IMR-90 (cell line): ENCODE data around the gene RNF130. TPM values are rescaled to one million over a fixed set of nuclear protein-coding genes. Genes with fewer than 3 reads are reported as not detected.

Source experiments
- ATAC-seq: fragments of 200-7000 bp; cut with Tn5 transposase; 2 replicates; pipeline ENCODE4 v1.9.1; 2020; ENCODE audit warnings: low read depth, mild to moderate bottlenecking, moderate library complexity
- BruUV-seq: library from RNA; stranded (reverse); fragments of 400-500 nt; replicated peaks from 2 replicates; lab custom pipeline; 2021; lab: Mats Ljungman, UMichigan
- CTCF ChIA-PET: fragments of 300-600 bp; formaldehyde crosslinking; extraction: SDS; loops from one replicate; lab custom pipeline; 2021; ENCODE audit warnings: antibody characterized with exemption; lab: Yijun Ruan, JAX
- POLR2A ChIA-PET: fragments of 300-600 bp; sonication (Branson Sonifier 250); formaldehyde crosslinking; loops from one replicate; lab custom pipeline; 2022; ENCODE audit warnings: antibody characterized with exemption; ENCODE audit not compliant: unreplicated experiment; lab: Charles Lee
- DNase-seq: peaks from one replicate; pipeline ENCODE4 v3.0.0; 2013
- H2AFZ ChIP-seq: replicated peaks from 2 replicates; pipeline ENCODE3; 2013; ENCODE audit warnings: low read length, mild to moderate bottlenecking; ENCODE audit not compliant: poor library complexity
- H2AK5ac ChIP-seq: 2 replicates; pipeline ENCODE4 v1.6.1; 2013; ENCODE audit warnings: low read depth, low read length, inconsistent platforms
- H2AK9ac ChIP-seq: replicated peaks from 2 replicates; pipeline ENCODE3; 2013; ENCODE audit warnings: mild to moderate bottlenecking, low read depth, low read length, moderate library complexity; ENCODE audit not compliant: poor library complexity
- H2BK120ac ChIP-seq: 2 replicates; pipeline ENCODE4 v1.6.1; 2013; ENCODE audit warnings: low read depth, low read length, inconsistent platforms
- H2BK15ac ChIP-seq: 3 replicates; pipeline ENCODE4 v1.6.1; 2013; ENCODE audit warnings: low read depth, low read length, inconsistent platforms
- H2BK20ac ChIP-seq: 2 replicates; pipeline ENCODE4 v1.6.1; 2013; ENCODE audit warnings: low read depth, mild to moderate bottlenecking, inconsistent platforms, low read length, moderate library complexity
- H2BK5ac ChIP-seq: 2 replicates; pipeline ENCODE4 v1.6.1; 2013; ENCODE audit warnings: mild to moderate bottlenecking, low read depth, low read length, inconsistent platforms; ENCODE audit not compliant: poor library complexity, severe bottlenecking
- H3K14ac ChIP-seq: replicated peaks from 2 replicates; pipeline ENCODE4 v1.6.1; 2013; ENCODE audit warnings: low read depth, low read length, inconsistent platforms
- H3K18ac ChIP-seq: 2 replicates; pipeline ENCODE4 v1.6.1; 2013; ENCODE audit warnings: low read depth, low read length, control low read depth
- H3K23ac ChIP-seq: 2 replicates; pipeline ENCODE4 v1.6.1; 2013; ENCODE audit warnings: low read depth, low read length, inconsistent platforms
- H3K27ac ChIP-seq: 2 replicates; pipeline ENCODE4 v1.5.1; 2013; ENCODE audit warnings: mild to moderate bottlenecking, control low read depth, low read length; ENCODE audit not compliant: insufficient read depth
- H3K27me3 ChIP-seq: 2 replicates; pipeline ENCODE4 v1.6.1; 2013; ENCODE audit warnings: low read length; ENCODE audit not compliant: control insufficient read depth, insufficient read depth
- H3K36me3 ChIP-seq: 2 replicates; pipeline ENCODE4 v1.6.1; 2013; ENCODE audit warnings: low read length, mixed read lengths; ENCODE audit not compliant: control insufficient read depth, insufficient read depth
- H3K4ac ChIP-seq: 2 replicates; pipeline ENCODE4 v1.6.1; 2013; ENCODE audit warnings: low read depth, low read length, inconsistent platforms
- H3K4me1 ChIP-seq: 2 replicates; pipeline ENCODE4 v1.6.1; 2013; ENCODE audit warnings: low read length, mixed read lengths; ENCODE audit not compliant: control insufficient read depth, insufficient read depth
- H3K4me2 ChIP-seq: 2 replicates; pipeline ENCODE4 v1.6.1; 2013; ENCODE audit warnings: low read depth, mild to moderate bottlenecking, control low read depth, low read length, moderate library complexity
- H3K4me3 ChIP-seq: 2 replicates; pipeline ENCODE4 v1.5.1; 2013; ENCODE audit warnings: low read depth, mild to moderate bottlenecking, control low read depth, low read length, moderate library complexity; ENCODE audit not compliant: insufficient read depth
- H3K56ac ChIP-seq: 2 replicates; pipeline ENCODE4 v1.6.1; 2013; ENCODE audit warnings: low read length, inconsistent platforms; ENCODE audit not compliant: insufficient read depth; ENCODE audit errors: extremely low read depth
- H3K79me1 ChIP-seq, 2 experiments: 2 replicates each; pipeline ENCODE4 v1.6.1; 2013; ENCODE audit warnings: low read length in 2 of 2, inconsistent platforms in 1 of 2, low read depth in 1 of 2
- H3K9ac ChIP-seq: 2 replicates; pipeline ENCODE4 v1.6.1; 2013; ENCODE audit warnings: low read depth, low read length, control low read depth
- H3K9me1 ChIP-seq: 2 replicates; pipeline ENCODE4 v1.6.1; 2013; ENCODE audit warnings: low read length, inconsistent platforms; ENCODE audit not compliant: insufficient read depth
- H3K9me3 ChIP-seq: 2 replicates; pipeline ENCODE4 v1.6.1; 2013; ENCODE audit warnings: low read length; ENCODE audit not compliant: control insufficient read depth, insufficient read depth
- H4K20me1 ChIP-seq: 2 replicates; pipeline ENCODE4 v1.6.1; 2013; ENCODE audit warnings: low read length, inconsistent platforms; ENCODE audit not compliant: insufficient read depth
- H4K5ac ChIP-seq: 2 replicates; pipeline ENCODE4 v1.6.1; 2013; ENCODE audit warnings: mild to moderate bottlenecking, low read depth, low read length, control low read depth
- H4K8ac ChIP-seq, 2 experiments: 2 replicates each; pipeline ENCODE4 v1.6.1; 2013; ENCODE audit warnings: low read depth in 2 of 2, low read length in 2 of 2, control low read depth in 1 of 2, inconsistent platforms in 1 of 2
- H4K91ac ChIP-seq: 2 replicates; pipeline ENCODE4 v1.6.1; 2013; ENCODE audit warnings: low read depth, low read length, inconsistent platforms; ENCODE audit not compliant: insufficient read depth
- CEBPB ChIP-seq: IDR thresholded peaks from 2 replicates; pipeline ENCODE4 v1.6.1; 2012; ENCODE audit warnings: low read depth, low read length, improper control_type of control experiment
- CHD1 ChIP-seq: IDR thresholded peaks from 2 replicates; pipeline ENCODE4 v1.6.1; 2012; ENCODE audit warnings: low read depth, low read length, improper control_type of control experiment
- CTCF ChIP-seq: conservative IDR thresholded peaks from 2 replicates; pipeline ENCODE4 v1.5.1; 2012; ENCODE audit warnings: mild to moderate bottlenecking, low read depth, low read length, improper control_type of control experiment
- ELK1 ChIP-seq: fragments of 150-350 bp; IDR thresholded peaks from 2 replicates; pipeline ENCODE4 v1.6.1; 2016; ENCODE audit warnings: low read depth, mild to moderate bottlenecking, low read length, moderate library complexity, borderline replicate concordance
- MAFK ChIP-seq: IDR thresholded peaks from 2 replicates; pipeline ENCODE4 v1.6.1; 2012; ENCODE audit warnings: low read depth, low read length, improper control_type of control experiment
- MAZ ChIP-seq: IDR thresholded peaks from 2 replicates; pipeline ENCODE4 v1.6.1; 2012; ENCODE audit warnings: low read depth, mild to moderate bottlenecking, low read length, improper control_type of control experiment, moderate library complexity, borderline replicate concordance
- MXI1 ChIP-seq: IDR thresholded peaks from 2 replicates; pipeline ENCODE4 v1.6.1; 2012; ENCODE audit warnings: low read depth, mild to moderate bottlenecking, low read length, moderate library complexity, borderline replicate concordance
- POLR2A ChIP-seq: IDR thresholded peaks from 2 replicates; pipeline ENCODE4 v1.6.1; 2012; ENCODE audit warnings: mild to moderate bottlenecking, low read depth, low read length
- RAD21 ChIP-seq: IDR thresholded peaks from 2 replicates; pipeline ENCODE4 v1.6.1; 2012; ENCODE audit warnings: low read length, improper control_type of control experiment
- RCOR1 ChIP-seq: IDR thresholded peaks from 2 replicates; pipeline ENCODE4 v1.6.1; 2012; ENCODE audit warnings: mild to moderate bottlenecking, low read length, improper control_type of control experiment; ENCODE audit not compliant: insufficient replicate concordance
- RFX5 ChIP-seq: IDR thresholded peaks from 2 replicates; pipeline ENCODE4 v1.8.0; 2012; ENCODE audit warnings: low read depth, mild to moderate bottlenecking, low read length, moderate library complexity
- SMC3 ChIP-seq: fragments of 150-350 bp; IDR thresholded peaks from 2 replicates; pipeline ENCODE4 v1.6.1; 2016; ENCODE audit warnings: low read depth, mild to moderate bottlenecking, antibody characterized with exemption, low read length, moderate library complexity
- WGBS, 2 experiments: methylation state at CpG; one replicate each; pipeline versions ENCODE4 v1.1.5 to v1.1.7; 2013; ENCODE audit warnings: missing lambda C conversion rate in 2 of 2; ENCODE audit not compliant: insufficient read length in 1 of 2; ENCODE audit errors: extremely low coverage in 2 of 2; 5-methylcytosine and 5-hydroxymethylcytosine counted together
- dilution Hi-C: fragments of 300-500 bp; cut with HindIII; formaldehyde crosslinking; loops from one replicate; pipeline ENCODE4 v1.14.3; 2018; ENCODE audit warnings: low sequenced_read_pairs; ENCODE audit not compliant: unreplicated experiment
- in situ Hi-C: fragments of 300-500 bp; cut with MboI; formaldehyde crosslinking; loops from 3 replicates; pipeline ENCODE4 v1.14.3; 2019; ENCODE audit warnings: low sequenced_read_pairs, inconsistent platforms, mixed read lengths
- intact Hi-C: fragments of 100-400 bp; cut with micrococcal nuclease; formaldehyde crosslinking; loops from 2 replicates; pipeline ENCODE4 v1.10.0; 2022
- polyA plus RNA-seq, 3 experiments: library from polyadenylated mRNA; depleted of rRNA; stranded (reverse); fragments of >200 nt; gene quantifications; 2 replicates each; pipeline ENCODE4 v1.2.3, GENCODE V29; 2012; ENCODE audit warnings: low replicate concordance in 1 of 3
- total RNA-seq: library from RNA; depleted of rRNA; stranded (reverse); fragments of >200 nt; gene quantifications from 2 replicates; pipeline ENCODE4 v1.2.3, GENCODE V29; 2012

RNF130 gene
- total and polyA plus RNA-seq, 2 of the 4 experiments (the other 2 are of a cell fraction) = 12.9 to 21.7 TPM

GRCh38 chr5:180116077-180116999 lies 44.8 kb upstream of the RNF130 start:
- Histone ChIP-seq H3K79me1 (no peaks in the 10 kb centered on the region), H2BK15ac (no peak overlapping the region), H3K4me2 (no peak overlapping the region), H3K36me3 (no peaks in the 10 kb centered on the region), H3K27me3 (no peaks in the 10 kb centered on the region; the same call in 1 of the 2 replicates), H2AFZ (no peak overlapping the region), H3K9me3 (no peaks in the 10 kb centered on the region), H4K8ac (no peak overlapping the region), H2AK9ac (no peak overlapping the region), H3K18ac (no peak overlapping the region), H2AK5ac (no peak overlapping the region), H4K5ac (no peak overlapping the region), H3K14ac (no peak overlapping the region), H3K9me1 (no peaks in the 10 kb centered on the region), H2BK120ac (no peak overlapping the region), H2BK5ac (no peak overlapping the region), H3K4me3 (no peak overlapping the region), H3K4me1 (no peaks in the 10 kb centered on the region), H4K91ac (no peak overlapping the region), H3K9ac (no peak overlapping the region), H3K27ac (no peak overlapping the region), H4K20me1 (no peaks in the 10 kb centered on the region), H3K4ac (no peak overlapping the region), H3K56ac (no peak overlapping the region), H3K23ac (no peak overlapping the region), H2BK20ac (no peak overlapping the region)
- ATAC-seq = no peak
- in situ Hi-C loops = no loop called here
- dilution Hi-C loops = no loop called here
- ChIA-PET POLR2A (no interaction called here), CTCF (no interaction called here)
- DNase-seq = no peak
- intact Hi-C loops = no loop called here
- WGBS, 2 experiments = 84% methylated on average over 9 of the region's 31 CpGs; no CpG with 5 or more reads in 1 of the 2 experiments
- BruUV-seq = no TSS peak
- TF ChIP-seq MXI1 = no peak
- no peak for TF ChIP-seq CHD1
- TF ChIP-seq CTCF = no peak
- no peak for TF ChIP-seq RFX5
- no peak for TF ChIP-seq SMC3
- no peak for TF ChIP-seq CEBPB
- TF ChIP-seq RCOR1 = no peak
- no peak for TF ChIP-seq MAZ
- no peak for TF ChIP-seq MAFK
- TF ChIP-seq POLR2A = no peak
- no peak for TF ChIP-seq RAD21
- TF ChIP-seq ELK1 = no peak
